HG02884 (cell line): Measurements from ENCODE around the gene MFSD1.

ENCODE experiments used
- ATAC-seq: cut with Tn5 transposase; IDR thresholded peaks from one replicate; pipeline ENCODE4 v1.9.1; 2021; ENCODE audit warnings: mild to moderate bottlenecking, moderate library complexity; ENCODE audit not compliant: unreplicated experiment

Gene MFSD1

DNA sequence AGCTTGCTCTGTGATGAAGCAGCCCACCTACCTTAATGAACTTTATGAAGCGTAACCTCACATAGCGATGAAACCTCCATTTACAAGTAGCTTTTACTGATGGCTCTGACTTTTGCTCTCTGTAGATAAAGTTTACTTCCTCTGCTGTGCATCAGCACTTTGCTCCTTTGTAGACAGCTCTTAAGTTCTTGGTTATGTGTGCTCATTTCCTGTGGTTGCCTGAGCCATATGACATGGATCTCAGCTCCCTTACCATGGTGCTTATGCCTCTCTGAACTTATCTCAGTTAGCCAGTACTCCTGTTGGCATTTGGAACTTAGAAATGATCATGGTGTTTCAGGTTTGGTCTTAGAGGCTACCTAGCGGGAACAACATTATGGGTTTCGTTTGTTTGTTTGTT is 7.8 kb downstream of the MFSD1 start:
- ATAC-seq = no peak

DNA sequence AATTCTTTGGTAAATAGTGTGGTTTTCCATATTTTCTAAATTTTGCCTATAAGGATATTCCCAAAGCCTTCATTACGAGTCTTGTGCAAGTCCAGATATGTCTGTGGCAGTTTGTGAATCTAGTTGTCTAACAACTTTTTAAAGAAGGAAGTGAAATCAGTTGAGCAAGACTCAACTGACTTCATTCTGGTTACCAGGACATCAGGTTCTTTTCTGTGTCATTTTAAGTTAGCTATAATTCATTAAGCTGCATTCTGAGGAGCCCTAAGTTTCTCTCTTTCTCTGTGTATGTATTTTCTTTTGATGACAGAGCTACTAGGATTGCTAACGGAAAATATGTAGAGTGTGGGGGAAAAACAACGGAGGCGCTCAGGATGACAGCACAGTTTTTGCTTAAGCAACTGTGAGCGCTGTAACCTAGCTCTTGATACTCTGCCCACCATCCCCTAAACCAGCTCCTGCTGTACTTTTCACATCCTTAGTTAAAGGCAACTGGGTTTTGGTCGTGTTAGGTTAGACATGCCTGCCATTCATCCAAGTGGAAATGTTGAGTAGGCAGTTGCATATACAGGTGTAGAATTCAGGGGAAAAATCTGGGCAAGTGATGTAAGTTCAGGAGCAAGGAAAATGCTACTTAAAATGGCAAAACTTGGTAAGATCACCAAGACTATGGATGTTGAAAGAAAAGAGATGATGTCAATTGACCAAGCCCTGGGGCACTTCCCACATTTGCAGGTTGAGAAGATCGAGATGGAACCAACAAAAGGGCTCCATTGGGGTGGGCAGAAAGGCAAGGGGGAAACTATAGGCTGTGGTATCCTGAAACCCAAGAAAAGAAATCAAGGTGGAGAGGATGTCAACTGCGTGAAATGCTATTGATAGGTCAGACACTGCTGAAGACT is 9.2 kb downstream of the MFSD1 start:
- no peak for ATAC-seq

DNA sequence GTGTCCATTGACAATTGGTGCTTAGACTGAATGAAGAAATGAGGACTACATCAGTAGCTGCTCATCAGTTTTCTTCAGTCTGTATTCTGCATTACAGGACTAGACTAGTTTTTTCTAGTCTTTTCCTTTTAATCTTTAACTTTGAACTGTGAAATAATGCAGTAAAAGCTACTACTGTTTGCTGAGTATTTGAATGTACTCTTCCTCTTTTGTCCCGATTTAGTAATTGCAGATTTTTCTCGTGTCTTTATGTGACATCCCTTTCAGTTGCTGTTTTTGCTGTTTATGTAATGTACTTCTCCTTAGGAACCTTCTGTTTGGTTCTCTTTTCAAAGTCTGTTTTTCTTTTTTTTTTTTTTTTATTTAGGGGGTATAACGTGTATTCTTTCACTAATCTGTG is 17.4 kb downstream of the MFSD1 start:
- no peak for ATAC-seq

DNA sequence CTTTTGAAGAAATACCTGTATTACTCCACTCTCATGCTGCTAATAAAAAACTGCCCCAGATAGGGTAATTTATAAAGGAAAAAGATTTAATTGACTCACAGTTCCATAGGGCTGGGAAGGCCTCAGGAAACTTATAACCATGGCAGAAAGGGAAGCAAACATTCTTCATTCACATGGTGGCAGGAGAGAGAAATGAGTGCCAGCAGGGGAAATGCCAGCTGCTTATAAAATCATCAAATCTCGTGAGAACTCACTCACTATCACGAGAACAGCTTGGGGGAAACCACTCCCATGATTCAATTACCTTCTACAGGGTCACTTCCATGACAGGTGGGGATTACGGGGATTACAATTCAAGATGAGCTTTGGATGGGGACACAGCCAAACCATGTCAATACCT is 18.7 kb downstream of the MFSD1 start:
- ATAC-seq = no peak

DNA sequence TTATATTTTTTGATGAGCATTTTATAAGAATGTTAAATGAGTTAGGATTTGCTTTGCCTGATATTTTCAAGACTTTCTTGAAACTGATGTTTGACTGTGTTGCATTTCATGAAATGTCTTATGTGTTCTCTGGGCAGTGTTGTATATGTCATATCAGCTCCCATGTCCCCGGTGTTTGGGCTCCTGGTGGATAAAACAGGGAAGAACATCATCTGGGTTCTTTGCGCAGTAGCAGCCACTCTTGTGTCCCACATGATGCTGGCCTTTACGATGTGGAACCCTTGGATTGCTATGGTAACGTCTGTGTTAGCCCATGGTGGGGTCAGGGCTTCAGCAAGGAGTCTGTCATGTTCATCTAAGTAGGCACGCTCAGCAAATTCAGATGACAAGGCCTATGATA is 20.0 kb downstream of the MFSD1 start:
- ATAC-seq = no peak

DNA sequence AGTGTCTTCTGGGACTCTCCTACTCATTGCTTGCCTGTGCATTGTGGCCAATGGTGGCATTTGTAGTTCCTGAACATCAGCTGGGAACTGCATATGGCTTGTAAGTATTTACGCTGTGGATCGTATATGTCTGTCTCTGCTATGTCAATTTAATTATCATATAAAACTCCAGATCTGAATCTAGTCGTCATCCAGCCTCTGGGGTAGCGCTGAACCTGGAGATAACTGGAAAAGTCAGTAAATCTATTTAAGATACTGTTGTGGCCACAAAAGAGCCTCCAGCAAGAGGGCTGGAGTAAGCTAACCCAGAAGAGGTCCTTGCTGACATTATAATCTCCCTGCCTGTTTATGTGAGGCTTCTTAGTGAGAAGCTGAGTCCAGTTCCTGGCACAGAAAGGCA is 21.6 kb downstream of the MFSD1 start:
- no peak for ATAC-seq

DNA sequence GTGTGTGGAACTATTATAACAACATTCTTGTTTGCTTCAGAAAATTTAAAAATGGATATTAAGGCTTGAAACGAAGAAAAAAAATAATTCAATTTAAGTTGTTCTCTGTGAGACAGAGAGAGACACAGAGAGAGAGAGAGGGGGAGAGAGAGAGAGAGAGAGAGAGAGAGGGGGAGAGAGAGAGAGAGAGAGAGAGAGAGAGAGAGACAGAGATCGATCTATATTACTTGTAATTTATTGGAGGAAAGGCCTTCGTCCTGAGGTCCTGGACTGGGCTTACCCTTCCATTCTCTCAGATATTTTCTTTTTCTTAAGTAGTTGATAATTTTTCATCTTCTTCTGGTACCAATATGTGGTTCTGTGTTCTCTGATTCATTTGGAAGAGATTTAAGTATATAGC is 25.9 kb downstream of the MFSD1 start:
- no peak for ATAC-seq

DNA sequence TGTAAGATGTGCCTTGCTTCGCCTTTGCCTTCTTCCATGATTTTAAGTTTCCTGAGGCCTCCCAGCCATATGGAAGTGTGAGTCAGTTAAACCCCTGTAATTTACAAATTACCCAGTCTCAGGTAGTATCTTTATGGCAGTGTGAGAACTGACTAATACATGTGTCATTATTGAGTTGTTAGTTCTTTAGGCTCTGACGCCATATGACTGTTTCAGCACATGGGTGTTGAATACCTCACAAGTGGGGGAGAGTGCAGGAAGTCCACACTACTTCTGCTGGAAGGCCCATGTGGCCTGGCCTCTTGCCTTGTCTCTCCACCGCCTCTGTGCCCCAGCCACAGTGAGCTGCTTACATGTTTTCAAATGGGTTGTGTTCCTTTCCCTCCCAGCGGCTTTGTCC is 28.5 kb downstream of the MFSD1 start:
- ATAC-seq = no peak

DNA sequence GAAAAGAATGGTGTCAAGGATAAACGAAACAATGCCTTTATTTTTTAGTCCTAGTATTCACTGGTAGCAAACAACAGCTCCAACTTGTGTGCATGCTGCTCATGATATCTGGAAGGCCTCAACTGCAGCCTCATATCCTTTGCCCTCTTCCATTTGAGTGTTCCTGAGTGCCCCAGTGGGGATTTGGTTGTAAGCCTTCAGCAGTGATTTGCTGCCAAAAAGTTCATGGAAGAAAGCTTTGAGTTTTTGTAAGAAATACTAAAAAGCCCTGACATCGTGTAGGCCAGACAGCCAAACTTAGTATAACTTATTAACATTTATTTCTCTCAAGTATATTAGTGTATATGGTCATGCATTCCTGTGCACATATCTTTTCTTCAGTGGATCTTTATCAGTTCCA is 30.0 kb downstream of the MFSD1 start:
- ATAC-seq = no peak

DNA sequence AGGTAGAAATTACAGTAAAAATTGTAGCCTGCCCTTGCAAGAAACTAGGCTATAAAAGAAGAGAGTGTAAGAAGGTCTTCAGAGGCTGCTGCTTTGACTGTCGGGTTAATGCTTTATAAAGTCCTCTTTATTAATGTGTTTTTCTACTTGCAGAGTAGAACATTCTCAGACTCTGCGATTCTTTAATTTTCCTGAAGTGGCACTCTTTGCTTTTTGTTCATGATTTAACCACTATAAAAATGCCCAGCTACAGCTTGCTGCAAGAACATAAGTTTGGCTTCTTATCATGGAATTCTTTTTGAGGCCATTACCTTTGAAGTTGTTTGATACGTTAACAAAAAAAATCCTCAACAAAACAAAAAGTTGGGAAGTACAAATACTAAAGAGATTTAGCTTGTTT is 33.8 kb downstream of the MFSD1 start:
- ATAC-seq = no peak

DNA sequence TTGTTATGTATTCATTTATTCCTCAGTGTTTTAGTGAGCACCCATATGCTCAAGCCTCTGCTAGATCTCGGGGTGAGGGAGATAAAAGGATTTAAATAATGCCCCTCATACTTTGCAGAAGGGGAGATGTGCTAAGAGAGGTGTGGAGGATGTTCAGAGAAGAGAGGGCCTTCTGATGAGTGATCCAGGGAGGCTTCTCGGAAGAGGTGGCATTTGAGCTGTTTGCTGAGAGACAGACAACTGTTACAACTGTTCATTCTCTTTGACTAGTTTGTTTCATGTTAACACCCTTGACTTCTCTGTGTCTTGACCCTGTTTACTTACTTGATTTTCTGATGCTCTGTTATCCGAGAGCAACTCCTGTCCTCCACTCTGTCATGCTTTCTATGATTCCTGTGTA is 34.5 kb downstream of the MFSD1 start:
- ATAC-seq = no peak

DNA sequence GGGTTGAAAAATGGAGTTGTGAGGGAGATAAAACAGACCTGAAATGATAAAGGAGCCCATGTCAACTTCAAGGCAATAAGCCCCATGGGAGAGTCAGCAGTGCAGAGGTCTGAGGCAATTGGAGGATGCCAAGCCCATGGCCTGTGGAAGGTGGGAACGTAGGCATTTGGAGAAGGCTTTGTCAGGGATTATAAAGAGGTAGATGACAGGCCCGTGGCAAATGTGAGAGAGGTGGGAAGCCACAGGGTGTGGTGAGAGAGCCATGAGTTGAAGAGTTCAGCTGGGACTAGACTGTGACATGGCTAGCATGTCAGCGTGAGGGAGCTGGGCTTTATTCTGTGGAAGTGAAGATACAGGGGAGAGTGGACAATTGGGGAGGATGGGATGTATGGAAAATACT is 35.4 kb downstream of the MFSD1 start:
- no peak for ATAC-seq

DNA sequence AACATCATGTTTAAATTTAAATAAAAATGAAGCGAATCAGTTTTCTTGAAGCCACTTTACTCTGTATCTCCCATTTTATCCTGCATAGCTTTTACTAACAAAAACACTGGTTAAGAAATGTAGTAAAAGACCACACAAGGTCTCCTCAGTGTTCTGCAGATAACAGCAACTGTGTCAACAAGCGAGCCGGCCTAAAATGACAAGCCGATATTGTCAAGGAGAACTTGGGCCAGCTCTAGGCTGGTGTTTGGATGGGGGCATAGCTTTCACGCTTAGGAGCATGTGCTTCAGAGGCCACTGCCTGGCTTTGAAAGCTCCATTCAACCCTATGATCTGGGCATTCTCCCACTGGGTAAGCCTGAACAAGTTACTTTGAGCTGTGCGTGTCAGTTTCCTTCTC is 38.1 kb downstream of the MFSD1 start:
- no peak for ATAC-seq

DNA sequence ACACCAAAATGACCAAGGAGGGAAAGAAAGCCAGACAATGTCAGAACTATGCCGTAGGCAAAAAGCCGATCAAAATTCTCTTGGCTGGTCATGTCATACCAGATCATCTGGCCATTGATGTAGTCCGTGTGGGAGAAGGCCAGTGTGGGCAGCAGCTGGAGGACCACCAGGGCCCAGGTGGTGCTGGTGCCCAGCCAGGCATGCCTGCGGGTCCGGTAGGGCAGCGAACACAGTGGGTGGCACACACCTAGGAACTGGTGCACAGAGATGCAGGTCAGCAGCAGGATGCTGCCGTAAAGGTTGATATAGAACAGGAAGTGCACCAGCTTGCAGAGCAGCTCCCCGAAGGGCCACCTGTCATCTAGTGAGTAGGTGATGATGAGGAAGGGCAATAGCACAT is 39.5 kb downstream of the MFSD1 start:
- no peak for ATAC-seq

DNA sequence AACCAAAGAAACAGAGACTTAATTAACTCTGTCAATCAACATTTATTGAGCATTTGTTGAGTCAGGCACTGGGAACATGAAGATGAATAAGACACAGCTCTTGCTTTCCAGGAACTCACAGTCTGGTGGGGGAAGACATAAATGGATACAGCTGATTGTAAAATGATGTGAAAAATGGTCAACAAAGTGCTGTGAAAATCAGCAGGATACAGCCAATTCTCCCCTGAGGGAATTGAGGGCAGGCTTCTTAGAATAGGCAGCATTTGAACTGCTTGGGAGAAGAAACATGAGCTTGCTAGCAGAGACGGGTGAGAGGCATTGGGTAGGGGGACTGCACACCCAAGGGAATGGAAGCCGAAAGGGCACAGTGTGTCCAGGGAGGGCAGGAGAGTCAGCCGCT is 41.1 kb downstream of the MFSD1 start:
- no peak for ATAC-seq

DNA sequence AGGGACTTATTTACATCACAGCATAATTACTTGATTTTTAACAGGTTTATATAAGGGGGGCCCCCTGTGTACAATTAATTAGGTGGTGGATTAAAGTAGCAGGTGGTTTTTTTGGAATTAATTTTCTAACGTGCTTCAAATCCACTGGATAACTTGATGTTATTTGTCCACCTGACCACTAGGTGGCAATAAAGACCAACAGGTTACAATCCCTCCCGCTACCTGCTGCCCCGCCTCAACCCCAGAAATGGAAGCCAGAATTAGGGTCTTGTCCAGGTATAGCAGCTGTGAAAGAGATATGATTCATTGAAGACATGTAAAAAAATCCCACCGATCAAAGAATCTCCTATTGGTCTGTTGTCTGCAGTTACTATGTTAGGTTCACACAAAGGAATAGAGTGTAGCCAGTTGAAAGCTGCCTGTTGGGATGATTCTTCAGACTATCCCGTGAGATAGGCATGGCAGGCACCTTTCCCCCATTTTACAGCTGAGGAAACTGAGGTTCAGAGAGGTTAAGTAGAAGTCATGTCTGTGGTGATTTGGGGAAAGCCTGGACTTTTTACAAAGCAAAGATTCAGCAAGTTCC is 44.0 kb downstream of the MFSD1 start:
- ATAC-seq = no peak

DNA sequence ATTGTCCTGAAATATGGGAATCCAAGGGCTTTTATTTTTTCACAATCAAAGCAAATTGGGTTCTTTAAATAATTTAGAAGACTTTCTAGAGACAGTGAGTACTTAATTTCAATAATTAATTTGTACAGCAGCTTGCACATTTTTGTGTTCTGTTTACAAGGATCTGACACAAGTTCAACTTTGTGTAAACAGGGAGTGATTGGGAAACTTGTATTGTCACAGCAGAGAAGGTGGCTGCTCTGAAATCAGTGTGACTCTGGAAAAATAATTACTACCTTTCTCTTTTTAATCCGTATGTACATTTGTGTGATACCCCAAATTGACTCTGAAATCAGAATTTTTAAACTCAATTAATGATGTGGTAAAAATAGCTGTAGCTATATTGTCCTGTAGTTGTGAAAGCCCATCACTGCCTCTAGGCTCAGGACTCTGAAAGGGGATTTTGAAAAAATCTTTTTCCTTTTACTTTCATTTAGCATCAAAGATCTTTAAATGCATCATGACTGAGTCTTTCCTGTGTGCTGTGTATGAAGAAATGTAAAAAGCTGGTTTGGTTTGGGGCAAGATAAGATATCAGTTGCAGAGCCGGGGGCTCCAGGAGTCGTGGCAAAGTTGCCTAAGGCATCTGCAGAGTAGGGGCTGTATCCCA is 45.1 kb downstream of the MFSD1 start:
- ATAC-seq = peak; percentile 92

DNA sequence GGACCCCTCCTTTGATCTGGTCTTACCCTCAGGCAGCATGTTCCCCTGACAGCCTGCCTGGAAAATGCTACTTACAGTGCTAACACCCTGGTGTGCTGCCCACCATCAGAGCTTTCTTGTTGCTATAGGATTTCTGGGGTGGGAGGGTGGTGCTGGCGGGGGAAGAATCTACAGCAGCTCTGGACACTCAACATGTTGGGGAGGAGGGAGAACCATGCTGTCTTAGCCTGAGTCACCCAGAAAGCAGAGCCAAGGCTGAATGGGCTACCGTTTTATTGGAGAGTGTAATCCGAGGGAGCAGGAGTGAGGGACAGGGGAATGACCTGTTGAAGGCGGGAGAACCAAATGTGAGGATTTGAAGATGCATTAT is 45.6 kb downstream of the MFSD1 start:
- ATAC-seq = peak; percentile 19

DNA sequence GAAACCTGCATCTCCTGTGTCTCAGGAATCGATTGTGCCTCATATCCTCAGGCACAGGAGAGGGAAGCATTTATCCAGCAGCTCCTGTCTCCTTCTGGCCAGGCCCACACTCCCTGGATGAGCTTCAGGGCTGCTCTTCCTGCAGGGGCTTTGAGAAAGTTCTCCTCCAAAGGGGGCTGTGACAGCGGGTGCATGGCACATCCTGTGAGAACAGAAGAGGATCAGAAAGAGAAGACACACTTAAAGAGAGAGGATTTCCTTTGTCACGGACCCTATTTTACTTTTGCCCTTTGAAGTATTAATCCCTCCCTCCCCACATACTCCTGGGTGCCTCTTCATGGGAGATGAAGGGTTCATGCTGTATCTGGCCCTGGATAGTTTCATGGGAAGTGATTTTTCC is 46.0 kb downstream of the MFSD1 start:
- ATAC-seq = no peak

DNA sequence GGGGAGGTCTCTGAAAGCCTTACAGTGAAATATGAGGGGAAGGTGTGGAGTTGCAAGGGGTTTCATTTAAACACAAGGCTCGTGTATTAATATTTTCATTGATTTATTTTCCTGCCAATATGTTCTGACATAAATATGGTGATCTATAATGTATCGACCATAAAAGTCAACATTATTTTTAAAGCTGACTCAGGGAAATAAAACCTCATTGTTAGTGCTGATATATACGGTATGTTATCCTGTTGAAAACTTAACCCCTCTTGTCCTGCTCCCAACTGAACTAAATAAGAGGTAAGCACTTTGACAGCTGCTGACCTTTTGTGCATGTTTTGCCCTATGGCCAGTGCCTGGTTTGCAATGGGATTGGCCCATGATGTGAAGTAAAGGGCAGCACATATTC is 47.9 kb downstream of the MFSD1 start:
- ATAC-seq = no peak

DNA sequence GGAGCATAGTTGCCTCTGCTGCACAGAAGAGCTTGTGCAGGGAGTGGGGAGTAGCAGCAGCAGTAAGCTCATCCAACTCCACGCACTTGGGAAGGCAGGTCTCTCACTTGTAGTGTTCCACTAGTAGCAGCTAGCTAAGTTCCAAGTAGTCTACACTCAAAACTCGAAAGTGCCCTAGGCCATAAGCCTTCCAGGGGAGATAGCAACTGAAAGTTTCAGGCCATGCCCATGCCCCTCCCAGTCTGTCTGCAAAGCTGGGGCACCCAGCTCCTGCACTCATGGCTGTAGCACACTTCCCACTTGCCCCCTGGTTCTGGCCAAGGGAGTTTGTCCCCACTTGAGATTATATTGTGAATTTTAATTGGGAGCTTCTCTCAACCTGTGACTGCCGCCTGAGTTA is 57.5 kb downstream of the MFSD1 start:
- ATAC-seq = no peak

DNA sequence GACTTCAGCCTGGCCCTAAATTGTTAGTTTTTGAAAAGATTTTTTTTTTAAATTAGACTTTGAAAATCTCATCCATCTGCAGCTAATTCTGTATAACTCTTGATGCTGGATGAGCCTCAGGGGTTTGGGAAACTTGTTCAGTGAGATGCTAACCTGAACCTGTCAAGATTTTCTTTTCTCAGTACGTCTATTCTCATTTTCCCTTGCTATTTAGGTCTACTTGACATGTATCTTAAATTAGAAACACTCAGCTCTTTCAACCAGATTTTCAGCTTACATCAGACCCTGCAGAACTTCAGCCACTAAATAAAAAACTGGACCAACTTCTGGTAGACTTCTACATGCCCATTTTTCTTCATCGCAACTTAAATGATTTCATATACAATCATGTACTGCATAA is 61.4 kb downstream of the MFSD1 start:
- ATAC-seq = no peak
